ENCODE measurements around the gene DCANP1.

The DCANP1 gene

GRCh38 chr5:135465391-135466122 is 18.4 kb upstream of the DCANP1 start:
- Histone ChIP-seq H3K27me3 (peaks cover 11 to 32% (median 14%) of the 10 kb centered on the region in 11 experiments; a peak in 20 of 22 replicates), H4K20me1 (no peaks in the 10 kb centered on the region; a peak in 1 of 22 replicates), H3K4me2 (peak overlapping the region; percentile 67 to 90 (median 81); a peak in 17 of 22 replicates), H3K36me3 (no peaks in the 10 kb centered on the region), H3K9ac (0 out of 22 replicates have a peak overlapping the region, but pooled peaks of 1 of the 11 experiments have one; percentile 4), H3K9me3 (replicated peaks in 1 of 11) (no peaks in the 10 kb centered on the region), H3K4me3 (no peak overlapping the region), H3K4me1 (peaks cover 15 to 36% (median 21%) of the 10 kb centered on the region in 10 experiments; a peak in 18 of 20 replicates), H3K27ac (no peak overlapping the region)
- no peak for TF ChIP-seq Cebpa-rat (IDR thresholded peaks at IDR 0.05)

GRCh38 chr5:135462304-135462703 is 15.2 kb upstream of the DCANP1 start:
- no peaks in the 10 kb centered on the region for H3K36me3 ChIP-seq
- peaks cover 11 to 20% (median 12%) of the 10 kb centered on the region in 11 experiments; a peak in 20 of 22 replicates for H3K27me3 ChIP-seq
- peaks cover 31 to 69% (median 44%) of the 10 kb centered on the region in 10 experiments for H3K4me1 ChIP-seq
- H3K4me2 ChIP-seq: peak overlapping the region in 10 of 11 experiments; percentile 1 to 49 (median 22); a peak in 15 of 22 replicates
- H3K9me3 ChIP-seq (replicated peaks in 1 of 11): no peaks in the 10 kb centered on the region
- H3K9ac ChIP-seq: no peak overlapping the region
- no peak overlapping the region for H3K27ac ChIP-seq
- no peaks in the 10 kb centered on the region for H4K20me1 ChIP-seq
- TF ChIP-seq Cebpa-rat (IDR thresholded peaks at IDR 0.05): no peak; a peak in 1 of 22 replicates
- H3K4me3 ChIP-seq: no peak overlapping the region

GRCh38 chr5:135461481-135462151 is 14.5 kb upstream of the DCANP1 start:
- TF ChIP-seq Cebpa-rat (IDR thresholded peaks at IDR 0.05): no peak
- Histone ChIP-seq H4K20me1 (no peaks in the 10 kb centered on the region), H3K9me3 (replicated peaks in 1 of 11) (no peaks in the 10 kb centered on the region), H3K36me3 (no peaks in the 10 kb centered on the region), H3K9ac (no peak overlapping the region), H3K27ac (no peak overlapping the region), H3K4me1 (peaks cover 28 to 73% (median 47%) of the 10 kb centered on the region in 10 experiments), H3K4me3 (no peak overlapping the region), H3K27me3 (peaks cover 5 to 13% (median 5%) of the 10 kb centered on the region in 11 experiments; a peak in 20 of 22 replicates), H3K4me2 (peak overlapping the region in 7 of 11 experiments; percentile 5 to 49 (median 20); a peak in 9 of 22 replicates)

- peak overlapping the region in 5 of 11 experiments; percentile 4 to 32 (median 20); a peak in 7 of 22 replicates for H3K4me2 ChIP-seq
- H3K4me1 ChIP-seq: peaks cover 24 to 80% (median 54%) of the 10 kb centered on the region in 10 experiments
- peaks cover 0 to 5% (median 0%) of the 10 kb centered on the region in 11 experiments; a peak in 2 of 22 replicates for H3K27me3 ChIP-seq
- no peak for TF ChIP-seq Cebpa-rat (IDR thresholded peaks at IDR 0.05)
- H3K9me3 ChIP-seq (replicated peaks in 1 of 11): no peaks in the 10 kb centered on the region
- no peak overlapping the region for H3K27ac ChIP-seq
- H4K20me1 ChIP-seq: no peaks in the 10 kb centered on the region
- no peaks in the 10 kb centered on the region for H3K36me3 ChIP-seq
- no peak overlapping the region for H3K9ac ChIP-seq
- H3K4me3 ChIP-seq: no peak overlapping the region
Measured at GRCh38 chr5:135460246-135461033, 13.3 kb upstream of the DCANP1 start.

GRCh38 chr5:135458921-135459331 is 11.8 kb upstream of the DCANP1 start:
- no peak for TF ChIP-seq Cebpa-rat (IDR thresholded peaks at IDR 0.05)
- Histone ChIP-seq H3K27ac (peak overlapping the region in 1 of 11 experiments; percentile 9; a peak in 3 of 22 replicates), H3K4me3 (no peak overlapping the region), H3K27me3 (no peaks in the 10 kb centered on the region), H3K4me1 (peaks cover 24 to 85% (median 55%) of the 10 kb centered on the region in 10 experiments), H4K20me1 (no peaks in the 10 kb centered on the region), H3K4me2 (peak overlapping the region; percentile 48 to 88 (median 64)), H3K36me3 (no peaks in the 10 kb centered on the region), H3K9ac (no peak overlapping the region), H3K9me3 (replicated peaks in 1 of 11) (no peaks in the 10 kb centered on the region)

- no peak overlapping the region for H3K4me3 ChIP-seq
- H3K9ac ChIP-seq: no peak overlapping the region
- H3K36me3 ChIP-seq: no peaks in the 10 kb centered on the region
- H3K27ac ChIP-seq: peak overlapping the region in 1 of 11 experiments; percentile 9; a peak in 2 of 22 replicates
- no peaks in the 10 kb centered on the region for H3K9me3 ChIP-seq (replicated peaks in 1 of 11)
- H4K20me1 ChIP-seq: no peaks in the 10 kb centered on the region
- no peak for TF ChIP-seq Cebpa-rat (IDR thresholded peaks at IDR 0.05)
- peak overlapping the region; percentile 48 to 88 (median 64); a peak in 21 of 22 replicates for H3K4me2 ChIP-seq
- no peaks in the 10 kb centered on the region for H3K27me3 ChIP-seq
- peaks cover 21 to 85% (median 50%) of the 10 kb centered on the region in 10 experiments for H3K4me1 ChIP-seq
Measured at GRCh38 chr5:135458356-135458755, 11.2 kb upstream of the DCANP1 start.

- Histone ChIP-seq H3K4me1 (peaks cover 20 to 89% (median 51%) of the 10 kb centered on the region in 10 experiments), H3K9me3 (replicated peaks in 1 of 11) (no peaks in the 10 kb centered on the region), H3K4me2 (peak overlapping the region in 6 of 11 experiments; percentile 27 to 88 (median 78); a peak in 11 of 22 replicates), H3K4me3 (no peak overlapping the region), H3K27ac (peak overlapping the region in 3 of 11 experiments; percentile 58 to 84 (median 71); a peak in 4 of 22 replicates), H3K27me3 (no peaks in the 10 kb centered on the region), H3K9ac (0 out of 22 replicates have a peak overlapping the region, but pooled peaks of 1 of the 11 experiments have one; percentile 38), H3K36me3 (no peaks in the 10 kb centered on the region), H4K20me1 (no peaks in the 10 kb centered on the region)
- no peak for TF ChIP-seq Cebpa-rat (IDR thresholded peaks at IDR 0.05)
Measured at GRCh38 chr5:135457424-135458071, 10.4 kb upstream of the DCANP1 start.

Data from BLaER1 treated with 17β-estradiol and CSF1 and Interleukin-3, amounts not matched to agents 10 nM and 100 nM (cell line).